HCT116 (cell line): ENCODE results near the gene MAD2L1. TPM values are rescaled to one million over a fixed set of nuclear protein-coding genes. Genes with fewer than 3 reads are reported as not detected.

ENCODE experiments used
- ATAC-seq: fragments of 200-7000 bp; cut with Tn5 transposase; 2 replicates; pipeline ENCODE4 v1.9.1; 2020; ENCODE audit warnings: mild to moderate bottlenecking, moderate library complexity
- BruUV-seq: library from RNA; stranded (reverse); fragments of 400-500 nt; replicated peaks from 2 replicates; lab custom pipeline; 2021; lab: Mats Ljungman, UMichigan
- CTCF ChIA-PET: fragments of 300-600 bp; sonication (Branson Sonifier 250); formaldehyde crosslinking; loops from one replicate; lab custom pipeline; 2021; ENCODE audit warnings: antibody characterized with exemption; lab: Charles Lee
- POLR2A ChIA-PET: fragments of 300-600, 350-600 bp; sonication (Branson Sonifier 250); formaldehyde crosslinking; loops from one replicate; lab custom pipeline; 2021; ENCODE audit warnings: antibody characterized with exemption; lab: Charles Lee
- RAD21 ChIA-PET, 2 experiments: fragments of 300-600 bp; sonication (Branson Sonifier 250); formaldehyde crosslinking; loops; one replicate each; lab custom pipeline; 2023; ENCODE audit warnings: low total read pairs in 2 of 2; ENCODE audit not compliant: uncharacterized antibody in 2 of 2, unreplicated experiment in 2 of 2, low non-redundant PET in 1 of 2; lab: Charles Lee
- DNase-seq: peaks from one replicate; pipeline ENCODE4 v3.0.0-alpha.2; 2010; ENCODE audit warnings: low read depth, low spot score
- H2AFZ ChIP-seq: fragments of 200-600 bp; shearing (Covaris generic), sonication (generic); 2 replicates; pipeline ENCODE4 v1.6.1; 2017; ENCODE audit warnings: low read depth, mixed run types, mixed read lengths, antibody characterized with exemption, low read length; ENCODE audit not compliant: poor library complexity, severe bottlenecking
- H3K27ac ChIP-seq: 2 replicates; pipeline ENCODE4 v1.5.1; 2012; ENCODE audit warnings: low read depth, low read length
- H3K27me3 ChIP-seq: fragments of 200-600 bp; sonication (generic); 2 replicates; pipeline ENCODE4 v1.6.1; 2016; ENCODE audit warnings: mixed run types, low read length, mixed read lengths; ENCODE audit not compliant: insufficient read depth
- H3K36me3 ChIP-seq, 2 experiments: fragments of 200-500 bp in 1 of 2; fragments of 200-600 bp in 1 of 2; sonication (Bioruptor generic) in 1 of 2; sonication (generic) in 1 of 2; 2 replicates each; pipeline versions ENCODE4 v1.5.1 to v1.6.1; 2014 to 2016; ENCODE audit warnings: low read length in 2 of 2, inconsistent platforms in 1 of 2, mixed read lengths in 1 of 2, mixed run types in 1 of 2; ENCODE audit not compliant: insufficient read depth in 2 of 2, control insufficient read depth in 1 of 2
- H3K4me1 ChIP-seq, 2 experiments: fragments of 200-600 bp in 1 of 2; sonication (generic) in 1 of 2; 2 replicates each; pipeline versions ENCODE4 v1.5.1 to v1.6.1; 2012 to 2017; ENCODE audit warnings: low read length in 2 of 2, inconsistent platforms in 1 of 2, mild to moderate bottlenecking in 1 of 2, mixed read lengths in 1 of 2, mixed run types in 1 of 2, moderate library complexity in 1 of 2; ENCODE audit not compliant: insufficient read depth in 2 of 2, control insufficient read depth in 1 of 2
- H3K4me2 ChIP-seq: fragments of 200-600 bp; sonication (generic); 2 replicates; pipeline ENCODE4 v1.6.1; 2017; ENCODE audit warnings: mixed run types, low read length, mixed read lengths
- H3K4me3 ChIP-seq, 2 experiments: fragments of 200-600 bp in 1 of 2; sonication (generic) in 1 of 2; replicated peaks in 1 of 2; 2 replicates each; pipeline ENCODE4 v1.5.1; 2011 to 2016; ENCODE audit warnings: low read length in 2 of 2, control low read depth in 1 of 2, low read depth in 1 of 2, mild to moderate bottlenecking in 1 of 2, mixed read lengths in 1 of 2, mixed run types in 1 of 2
- H3K79me2 ChIP-seq: fragments of 200-600 bp; sonication (generic); 2 replicates; pipeline ENCODE4 v1.6.1; 2017; ENCODE audit warnings: mild to moderate bottlenecking, mixed run types, low read length, moderate library complexity, mixed read lengths; ENCODE audit not compliant: insufficient read depth
- H3K9ac ChIP-seq: fragments of 200-600 bp; sonication (generic); 2 replicates; pipeline ENCODE4 v1.6.1; 2016; ENCODE audit warnings: low read length, mixed read lengths
- H3K9me2 ChIP-seq: fragments of 200-600 bp; sonication (generic), shearing (Covaris generic); 2 replicates; pipeline ENCODE4 v1.6.1; 2017; ENCODE audit warnings: mixed run types, mild to moderate bottlenecking, moderate library complexity; ENCODE audit not compliant: insufficient read depth
- H3K9me3 ChIP-seq, 2 experiments: fragments of 200-500 bp in 1 of 2; fragments of 200-600 bp in 1 of 2; sonication (Bioruptor generic) in 1 of 2; sonication (generic) in 1 of 2; 2 replicates each; pipeline ENCODE4 v1.6.1; 2014 to 2017; ENCODE audit warnings: low read length in 2 of 2, mixed read lengths in 2 of 2, inconsistent platforms in 1 of 2, low read depth in 1 of 2, mild to moderate bottlenecking in 1 of 2, mixed run types in 1 of 2, moderate library complexity in 1 of 2; ENCODE audit not compliant: control insufficient read depth in 1 of 2, insufficient read depth in 1 of 2
- H4K20me1 ChIP-seq: fragments of 200-600 bp; sonication (generic), shearing (Covaris generic); 2 replicates; pipeline ENCODE4 v1.6.1; 2017; ENCODE audit warnings: mixed run types, mild to moderate bottlenecking, moderate library complexity; ENCODE audit not compliant: insufficient read depth
- CBX3 ChIP-seq: IDR thresholded peaks from 2 replicates; pipeline ENCODE4 v1.6.1; 2012; ENCODE audit warnings: low read depth
- CEBPB ChIP-seq: IDR thresholded peaks from 2 replicates; pipeline ENCODE4 v1.6.1; 2012; ENCODE audit warnings: low read depth
- ELF1 ChIP-seq: IDR thresholded peaks from 2 replicates; pipeline ENCODE4 v1.6.1; 2012; ENCODE audit warnings: low read depth, borderline replicate concordance
- EZH2 ChIP-seq: fragments of 200-600 bp; sonication (generic); IDR thresholded peaks from 2 replicates; pipeline ENCODE4 v1.6.1; 2017; ENCODE audit warnings: antibody characterized with exemption, mixed run types
- EZH2phosphoT487 ChIP-seq: fragments of 200-600 bp; IDR thresholded peaks from 2 replicates; pipeline ENCODE4 v1.6.1; 2018; ENCODE audit warnings: antibody characterized with exemption, borderline replicate concordance
- FOSL1 ChIP-seq: IDR thresholded peaks from 2 replicates; pipeline ENCODE4 v1.6.1; 2012; ENCODE audit warnings: low read depth
- JUND ChIP-seq: IDR thresholded peaks from 2 replicates; pipeline ENCODE4 v1.6.1; 2012
- POLR2A ChIP-seq: IDR thresholded peaks from 2 replicates; pipeline ENCODE4 v1.7.0; 2011; ENCODE audit warnings: borderline replicate concordance; ENCODE audit not compliant: insufficient read depth, insufficient read length; ENCODE audit errors: extremely low read depth
- RAD21 ChIP-seq: IDR thresholded peaks from 2 replicates; pipeline ENCODE4 v1.6.1; 2012; ENCODE audit warnings: low read depth, mild to moderate bottlenecking
- SIN3A ChIP-seq: IDR thresholded peaks from 2 replicates; pipeline ENCODE4 v1.6.1; 2012; ENCODE audit warnings: low read depth
- SP1 ChIP-seq: IDR thresholded peaks from 2 replicates; pipeline ENCODE4 v1.6.1; 2012; ENCODE audit warnings: low read depth
- SRF ChIP-seq: IDR thresholded peaks from 2 replicates; pipeline ENCODE4 v1.6.1; 2012; ENCODE audit warnings: low read depth
- ZFX ChIP-seq: fragments of 450-650 bp; IDR thresholded peaks from 2 replicates; pipeline ENCODE4 v1.6.1; 2017
- ZNF274 ChIP-seq: fragments of 200-500 bp; sonication (Bioruptor generic); IDR thresholded peaks from 2 replicates; pipeline ENCODE4 v1.6.1; 2014; ENCODE audit warnings: mild to moderate bottlenecking, low read depth, low read length, inconsistent platforms
- intact Hi-C: fragments of 100-400 bp; cut with micrococcal nuclease; formaldehyde crosslinking; loops from 2 replicates; pipeline ENCODE4 v1.10.0; 2022
- total RNA-seq: library from RNA; stranded (reverse); gene quantifications from one replicate; pipeline ENCODE4 v1.2.1, GENCODE V29; 2021; ENCODE audit not compliant: unreplicated experiment
- TF ChIP-seq, protein P1 (sequence below): IDR thresholded peaks from 2 replicates; pipeline ENCODE4 v1.6.1; 2012; ENCODE audit warnings: low read depth
- TF ChIP-seq, protein P2 (sequence below): IDR thresholded peaks from 2 replicates; pipeline ENCODE4 v1.6.1; 2012
- TF ChIP-seq, protein P3 (sequence below): IDR thresholded peaks from 2 replicates; pipeline ENCODE4 v1.6.1; 2011; ENCODE audit warnings: mild to moderate bottlenecking, low read length, moderate library complexity; ENCODE audit not compliant: insufficient replicate concordance; ENCODE audit errors: extremely low read depth
- TF ChIP-seq, protein P4 (sequence below): IDR thresholded peaks from 2 replicates; pipeline ENCODE4 v1.6.1; 2012

The MAD2L1 gene
- total RNA-seq, 1 experiment from 2014 or later = 92.9 TPM

DNA sequence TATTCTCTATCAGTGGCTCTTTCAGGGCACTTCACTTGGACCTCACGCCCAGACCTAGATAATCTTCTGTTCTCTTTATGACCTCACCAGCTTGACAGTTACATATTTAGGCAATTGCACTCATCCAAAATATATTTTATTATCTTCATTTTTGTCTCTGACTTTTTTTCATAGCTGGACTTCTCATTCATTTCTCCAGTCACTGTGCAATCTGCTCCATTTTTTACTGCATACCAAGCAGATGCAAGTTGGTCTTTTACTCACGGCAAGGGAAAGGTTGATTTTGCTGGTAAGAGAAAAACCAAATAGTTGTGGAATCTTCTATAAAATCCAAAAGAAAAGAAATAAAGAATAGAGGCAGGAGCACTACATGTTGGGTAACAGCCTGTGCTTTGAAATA, 31.7 kb downstream of the MAD2L1 start (continued):
- TF ChIP-seq, protein P1, sequence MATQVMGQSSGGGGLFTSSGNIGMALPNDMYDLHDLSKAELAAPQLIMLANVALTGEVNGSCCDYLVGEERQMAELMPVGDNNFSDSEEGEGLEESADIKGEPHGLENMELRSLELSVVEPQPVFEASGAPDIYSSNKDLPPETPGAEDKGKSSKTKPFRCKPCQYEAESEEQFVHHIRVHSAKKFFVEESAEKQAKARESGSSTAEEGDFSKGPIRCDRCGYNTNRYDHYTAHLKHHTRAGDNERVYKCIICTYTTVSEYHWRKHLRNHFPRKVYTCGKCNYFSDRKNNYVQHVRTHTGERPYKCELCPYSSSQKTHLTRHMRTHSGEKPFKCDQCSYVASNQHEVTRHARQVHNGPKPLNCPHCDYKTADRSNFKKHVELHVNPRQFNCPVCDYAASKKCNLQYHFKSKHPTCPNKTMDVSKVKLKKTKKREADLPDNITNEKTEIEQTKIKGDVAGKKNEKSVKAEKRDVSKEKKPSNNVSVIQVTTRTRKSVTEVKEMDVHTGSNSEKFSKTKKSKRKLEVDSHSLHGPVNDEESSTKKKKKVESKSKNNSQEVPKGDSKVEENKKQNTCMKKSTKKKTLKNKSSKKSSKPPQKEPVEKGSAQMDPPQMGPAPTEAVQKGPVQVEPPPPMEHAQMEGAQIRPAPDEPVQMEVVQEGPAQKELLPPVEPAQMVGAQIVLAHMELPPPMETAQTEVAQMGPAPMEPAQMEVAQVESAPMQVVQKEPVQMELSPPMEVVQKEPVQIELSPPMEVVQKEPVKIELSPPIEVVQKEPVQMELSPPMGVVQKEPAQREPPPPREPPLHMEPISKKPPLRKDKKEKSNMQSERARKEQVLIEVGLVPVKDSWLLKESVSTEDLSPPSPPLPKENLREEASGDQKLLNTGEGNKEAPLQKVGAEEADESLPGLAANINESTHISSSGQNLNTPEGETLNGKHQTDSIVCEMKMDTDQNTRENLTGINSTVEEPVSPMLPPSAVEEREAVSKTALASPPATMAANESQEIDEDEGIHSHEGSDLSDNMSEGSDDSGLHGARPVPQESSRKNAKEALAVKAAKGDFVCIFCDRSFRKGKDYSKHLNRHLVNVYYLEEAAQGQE = no peak
- TF ChIP-seq, protein P2, sequence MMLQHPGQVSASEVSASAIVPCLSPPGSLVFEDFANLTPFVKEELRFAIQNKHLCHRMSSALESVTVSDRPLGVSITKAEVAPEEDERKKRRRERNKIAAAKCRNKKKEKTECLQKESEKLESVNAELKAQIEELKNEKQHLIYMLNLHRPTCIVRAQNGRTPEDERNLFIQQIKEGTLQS = no peak
- TF ChIP-seq CEBPB = no peak

DNA sequence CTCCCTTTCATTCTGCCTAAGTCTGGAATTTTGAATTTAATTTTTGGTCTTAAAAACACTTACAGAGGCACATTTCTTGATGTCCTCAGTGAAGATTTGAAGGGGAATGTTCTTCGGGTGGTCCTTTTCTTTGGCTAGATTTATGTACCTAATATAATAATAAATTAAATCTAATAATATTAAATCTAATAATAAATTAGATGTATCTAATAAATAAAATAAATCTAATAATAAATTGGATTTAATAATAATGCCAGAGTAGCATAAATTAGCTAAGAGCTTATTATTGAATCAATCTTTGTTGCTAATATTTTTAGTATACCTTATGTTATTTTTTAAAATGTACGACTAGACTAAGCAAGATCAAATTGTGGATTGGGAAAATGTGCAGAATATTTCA, 39.8 kb downstream of the MAD2L1 start:
- BruUV-seq = no TSS peak
- intact Hi-C loops = no loop called here
- H4K20me1 ChIP-seq = no peaks in the 10 kb centered on the region
- no peaks in the 10 kb centered on the region for H3K27me3 ChIP-seq
- H3K36me3 ChIP-seq = no peaks in the 10 kb centered on the region
- H3K4me3 ChIP-seq = no peak overlapping the region
- no peak overlapping the region for H3K27ac ChIP-seq
- POLR2A ChIA-PET = no interaction called here
- no peaks in the 10 kb centered on the region for H3K4me1 ChIP-seq
- CTCF ChIA-PET = no interaction called here
- DNase-seq (no peak), ATAC-seq (no peak)
- no peaks in the 10 kb centered on the region for H3K9me3 ChIP-seq
- RAD21 ChIA-PET = no interaction called here
- no peak overlapping the region for H3K9ac ChIP-seq
- H3K9me2 ChIP-seq = no peaks in the 10 kb centered on the region
- no peak overlapping the region for H3K4me2 ChIP-seq
- no peaks in the 10 kb centered on the region for H3K79me2 ChIP-seq
- no peak overlapping the region for H2AFZ ChIP-seq
- TF ChIP-seq SRF (no peak), ZFX (no peak), EZH2 (no peak), JUND (no peak), FOSL1 (no peak), SIN3A (no peak), CBX3 (no peak), EZH2phosphoT487 (no peak), ZNF274 (no peak), RAD21 (no peak), POLR2A (no peak), ELF1 (no peak), SP1 (no peak)
- TF ChIP-seq, protein P3, sequence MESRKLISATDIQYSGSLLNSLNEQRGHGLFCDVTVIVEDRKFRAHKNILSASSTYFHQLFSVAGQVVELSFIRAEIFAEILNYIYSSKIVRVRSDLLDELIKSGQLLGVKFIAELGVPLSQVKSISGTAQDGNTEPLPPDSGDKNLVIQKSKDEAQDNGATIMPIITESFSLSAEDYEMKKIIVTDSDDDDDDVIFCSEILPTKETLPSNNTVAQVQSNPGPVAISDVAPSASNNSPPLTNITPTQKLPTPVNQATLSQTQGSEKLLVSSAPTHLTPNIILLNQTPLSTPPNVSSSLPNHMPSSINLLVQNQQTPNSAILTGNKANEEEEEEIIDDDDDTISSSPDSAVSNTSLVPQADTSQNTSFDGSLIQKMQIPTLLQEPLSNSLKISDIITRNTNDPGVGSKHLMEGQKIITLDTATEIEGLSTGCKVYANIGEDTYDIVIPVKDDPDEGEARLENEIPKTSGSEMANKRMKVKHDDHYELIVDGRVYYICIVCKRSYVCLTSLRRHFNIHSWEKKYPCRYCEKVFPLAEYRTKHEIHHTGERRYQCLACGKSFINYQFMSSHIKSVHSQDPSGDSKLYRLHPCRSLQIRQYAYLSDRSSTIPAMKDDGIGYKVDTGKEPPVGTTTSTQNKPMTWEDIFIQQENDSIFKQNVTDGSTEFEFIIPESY = no peak
- TF ChIP-seq, protein P1 = no peak
- TF ChIP-seq, protein P4, sequence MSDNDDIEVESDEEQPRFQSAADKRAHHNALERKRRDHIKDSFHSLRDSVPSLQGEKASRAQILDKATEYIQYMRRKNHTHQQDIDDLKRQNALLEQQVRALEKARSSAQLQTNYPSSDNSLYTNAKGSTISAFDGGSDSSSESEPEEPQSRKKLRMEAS = no peak
